K562 (cell line): ENCODE data around the gene SH3PXD2B.

ENCODE experiments used
- CTCF ChIP-seq, 3 experiments: IDR thresholded peaks in 2 of 3; conservative IDR thresholded peaks in 1 of 3; 2 replicates each; pipeline ENCODE4 v1.5.1; 2011 to 2012; ENCODE audit warnings: low read length in 3 of 3, mild to moderate bottlenecking in 3 of 3, control low read depth in 2 of 3, improper control_type of control experiment in 1 of 3, inconsistent platforms in 1 of 3, low read depth in 1 of 3, mixed read lengths in 1 of 3, moderate library complexity in 1 of 3; ENCODE audit not compliant: insufficient read depth in 2 of 3
- FOS ChIP-seq: IDR thresholded peaks from 3 replicates; pipeline ENCODE4 v1.6.1; 2011; ENCODE audit not compliant: insufficient read length; ENCODE audit errors: extremely low read depth
- MCM2 ChIP-seq: fragments of 450-650 bp; IDR thresholded peaks from 2 replicates; pipeline ENCODE4 v1.6.1; 2017; ENCODE audit warnings: low read depth, mild to moderate bottlenecking
- NONO ChIP-seq, 2 experiments: fragments of 200-400 bp in 1 of 2; fragments of 450-650 bp in 1 of 2; formaldehyde crosslinking in 1 of 2; IDR thresholded peaks; 2 replicates each; pipeline ENCODE4 v1.6.1; 2017; ENCODE audit warnings: low read depth in 2 of 2, mild to moderate bottlenecking in 2 of 2, moderate library complexity in 2 of 2, low read length in 1 of 2
- POLR2A ChIP-seq: fragments of 450-650 bp; conservative IDR thresholded peaks from 2 replicates; pipeline ENCODE4 v1.6.1; 2016
- SIN3A ChIP-seq, 2 experiments: fragments of 150-350 bp in 1 of 2; IDR thresholded peaks; 2 replicates each; pipeline ENCODE4 v1.6.1; 2011 to 2016; ENCODE audit warnings: borderline replicate concordance in 2 of 2, low read depth in 2 of 2, low read length in 2 of 2, mild to moderate bottlenecking in 2 of 2, moderate library complexity in 2 of 2; ENCODE audit not compliant: control insufficient read depth in 1 of 2
- TCF7L2 ChIP-seq: fragments of 150-350 bp; IDR thresholded peaks from 2 replicates; pipeline ENCODE4 v1.6.1; 2016; ENCODE audit warnings: low read depth, mild to moderate bottlenecking, low read length, moderate library complexity
- WHSC1 ChIP-seq: IDR thresholded peaks from one replicate; pipeline ENCODE4 v1.6.1; 2012; ENCODE audit warnings: low read length, control low read depth, inconsistent platforms
- YY1 ChIP-seq, 3 experiments: IDR thresholded peaks; 2 replicates each; pipeline ENCODE4 v1.6.1; 2011; ENCODE audit warnings: low read length in 2 of 3, mild to moderate bottlenecking in 2 of 3, moderate library complexity in 2 of 3, borderline replicate concordance in 1 of 3, control low read depth in 1 of 3, low read depth in 1 of 3; ENCODE audit not compliant: insufficient read depth in 3 of 3, insufficient replicate concordance in 2 of 3, control insufficient read depth in 1 of 3, insufficient read length in 1 of 3; ENCODE audit errors: extremely low read depth in 1 of 3
- TF ChIP-seq, protein P1 (sequence below): fragments of 450-650 bp; formaldehyde crosslinking; IDR thresholded peaks from 2 replicates; pipeline ENCODE4 v1.4.0; 2022; ENCODE audit warnings: missing genetic modification characterization
- TF ChIP-seq, protein P2 (sequence below): sonication (generic); formaldehyde crosslinking; IDR thresholded peaks from 2 replicates; pipeline ENCODE4 v1.9.0; 2022; ENCODE audit warnings: mild to moderate bottlenecking, missing genetic modification reagents
- TF ChIP-seq, protein P3 (sequence below): sonication (generic); formaldehyde crosslinking; IDR thresholded peaks from 2 replicates; pipeline ENCODE4 v1.8.1; 2022; ENCODE audit warnings: missing genetic modification reagents

- TF ChIP-seq YY1 (IDR thresholded peaks at IDR 0.05; ENCODE audit: borderline replicate concordance in 1 of 3, control insufficient read depth in 1 of 3, extremely low read depth in 1 of 3, insufficient read depth in 3 of 3, insufficient read length in 1 of 3, insufficient replicate concordance in 2 of 3, low read depth in 1 of 3, low read length in 2 of 3) (no peak), CTCF (IDR thresholded peaks at IDR 0.05 in 2 of 3, conservative IDR thresholded peaks at IDR 0.05 in 1 of 3; ENCODE audit: insufficient read depth in 2 of 3, low read depth in 1 of 3, low read length in 3 of 3) (no peak), WHSC1 (no peak), NONO (IDR thresholded peaks at IDR 0.05; ENCODE audit: low read depth in 2 of 2, low read length in 1 of 2) (no peak), FOS (no peak), SIN3A (IDR thresholded peaks at IDR 0.05; ENCODE audit: borderline replicate concordance in 2 of 2, control insufficient read depth in 1 of 2, low read depth in 2 of 2, low read length in 2 of 2) (no peak), POLR2A (no peak), MCM2 (no peak), TCF7L2 (no peak)
- TF ChIP-seq, protein P1, sequence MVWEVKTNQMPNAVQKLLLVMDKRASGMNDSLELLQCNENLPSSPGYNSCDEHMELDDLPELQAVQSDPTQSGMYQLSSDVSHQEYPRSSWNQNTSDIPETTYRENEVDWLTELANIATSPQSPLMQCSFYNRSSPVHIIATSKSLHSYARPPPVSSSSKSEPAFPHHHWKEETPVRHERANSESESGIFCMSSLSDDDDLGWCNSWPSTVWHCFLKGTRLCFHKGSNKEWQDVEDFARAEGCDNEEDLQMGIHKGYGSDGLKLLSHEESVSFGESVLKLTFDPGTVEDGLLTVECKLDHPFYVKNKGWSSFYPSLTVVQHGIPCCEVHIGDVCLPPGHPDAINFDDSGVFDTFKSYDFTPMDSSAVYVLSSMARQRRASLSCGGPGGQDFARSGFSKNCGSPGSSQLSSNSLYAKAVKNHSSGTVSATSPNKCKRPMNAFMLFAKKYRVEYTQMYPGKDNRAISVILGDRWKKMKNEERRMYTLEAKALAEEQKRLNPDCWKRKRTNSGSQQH, result no peak
- TF ChIP-seq, protein P2, sequence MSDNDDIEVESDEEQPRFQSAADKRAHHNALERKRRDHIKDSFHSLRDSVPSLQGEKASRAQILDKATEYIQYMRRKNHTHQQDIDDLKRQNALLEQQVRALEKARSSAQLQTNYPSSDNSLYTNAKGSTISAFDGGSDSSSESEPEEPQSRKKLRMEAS (CRISPR knock-in tag), result no peak
- TF ChIP-seq, protein P3, sequence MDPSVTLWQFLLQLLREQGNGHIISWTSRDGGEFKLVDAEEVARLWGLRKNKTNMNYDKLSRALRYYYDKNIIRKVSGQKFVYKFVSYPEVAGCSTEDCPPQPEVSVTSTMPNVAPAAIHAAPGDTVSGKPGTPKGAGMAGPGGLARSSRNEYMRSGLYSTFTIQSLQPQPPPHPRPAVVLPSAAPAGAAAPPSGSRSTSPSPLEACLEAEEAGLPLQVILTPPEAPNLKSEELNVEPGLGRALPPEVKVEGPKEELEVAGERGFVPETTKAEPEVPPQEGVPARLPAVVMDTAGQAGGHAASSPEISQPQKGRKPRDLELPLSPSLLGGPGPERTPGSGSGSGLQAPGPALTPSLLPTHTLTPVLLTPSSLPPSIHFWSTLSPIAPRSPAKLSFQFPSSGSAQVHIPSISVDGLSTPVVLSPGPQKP (CRISPR knock-in tag), result no peak
Observed at GRCh38 chr5:172347496-172348052, 106.8 kb downstream of the SH3PXD2B start.
